ENCODE data around the gene PLEKHG5. TPM values are rescaled to one million over a fixed set of nuclear protein-coding genes. Genes with fewer than 3 reads are reported as not detected.
"Not testable (repeated sequence)": the region's sequence is repeated elsewhere in the genome, so short reads cannot be mapped to it uniquely, and the experiment has no call there.

Gene PLEKHG5
- total RNA-seq, 2 donors from 2014 or later = 11.6 to 21.4 TPM

GRCh38 chr1:6440198-6441126 is 51.0 kb downstream of the PLEKHG5 start:
- Histone ChIP-seq H3K4me3 (no peak overlapping the region), H3K36me3 (no peaks in the 10 kb centered on the region), H3K9me3 (no peaks in the 10 kb centered on the region), H3K27me3 (replicated peaks; ENCODE audit: insufficient read depth) (no peaks in the 10 kb centered on the region), H3K27ac (no peak overlapping the region), H3K4me1 (replicated peaks) (no peaks in the 10 kb centered on the region)
- intact Hi-C loops (cut with DNase I) = no loop called here
- DNase-seq (ENCODE audit: low spot score) = peak; percentile 58
- TF ChIP-seq CTCF (IDR thresholded peaks at IDR 0.05) (peak in 2 of 4 experiments; percentile 12 to 26), POLR2A (IDR thresholded peaks at IDR 0.05) (no peak)
- WGBS = 13% methylated on average over 49 of the region's 101 CpGs

GRCh38 chr1:6438047-6438525 is 53.4 kb downstream of the PLEKHG5 start:
- Histone ChIP-seq H3K4me3 (no peak overlapping the region), H3K9me3 (no peaks in the 10 kb centered on the region), H3K36me3 (no peaks in the 10 kb centered on the region), H3K27ac (no peak overlapping the region), H3K27me3 (replicated peaks; ENCODE audit: insufficient read depth) (no peaks in the 10 kb centered on the region), H3K4me1 (replicated peaks) (no peaks in the 10 kb centered on the region)
- peak; percentile 54 for DNase-seq (ENCODE audit: low spot score)
- TF ChIP-seq POLR2AphosphoS5 (IDR thresholded peaks at IDR 0.05) (no peak), CTCF (IDR thresholded peaks at IDR 0.05) (peak; percentile 88 to 92 (median 90))
- intact Hi-C loops (cut with DNase I) = loop anchor here (2.0 kb wide), 1 partner anchor 191 kb away; no protein-coding TSS in a partner anchor
- WGBS = 23% methylated on average over 5 of the region's 5 CpGs

- intact Hi-C loops (cut with DNase I); H3K9me3 ChIP-seq; H3K4me1 ChIP-seq (replicated peaks); H3K27me3 ChIP-seq (replicated peaks; ENCODE audit: insufficient read depth); H3K36me3 ChIP-seq; H3K27ac ChIP-seq; DNase-seq (ENCODE audit: low spot score); H3K4me3 ChIP-seq: not testable (repeated sequence)
- WGBS = 61% methylated on average over 22 of the region's 22 CpGs
- peak in 1 of 4 experiments; percentile 24 for TF ChIP-seq CTCF (IDR thresholded peaks at IDR 0.05)
These were observed 54.3 kb downstream of the PLEKHG5 start for GRCh38 chr1:6437012-6437700.

GRCh38 chr1:6436277-6436676 is 55.2 kb downstream of the PLEKHG5 start:
- H3K36me3 ChIP-seq; DNase-seq (ENCODE audit: low spot score); H3K27me3 ChIP-seq (replicated peaks; ENCODE audit: insufficient read depth); intact Hi-C loops (cut with DNase I); H3K9me3 ChIP-seq; H3K27ac ChIP-seq; H3K4me1 ChIP-seq (replicated peaks); H3K4me3 ChIP-seq: not testable (repeated sequence)
- WGBS = 83% methylated on average over 3 of the region's 3 CpGs

- TF ChIP-seq CTCF (IDR thresholded peaks at IDR 0.05) (no peak), POLR2AphosphoS5 (IDR thresholded peaks at IDR 0.05) (no peak), POLR2A (IDR thresholded peaks at IDR 0.05) (no peak)
- intact Hi-C loops (cut with DNase I) = no loop called here
- Histone ChIP-seq H3K9me3 (no peaks in the 10 kb centered on the region), H3K4me1 (replicated peaks) (no peaks in the 10 kb centered on the region), H3K4me3 (no peak overlapping the region), H3K27me3 (replicated peaks; ENCODE audit: insufficient read depth) (no peaks in the 10 kb centered on the region), H3K36me3 (no peaks in the 10 kb centered on the region), H3K27ac (no peak overlapping the region)
- WGBS = 71% methylated on average over 3 of the region's 3 CpGs
- DNase-seq (ENCODE audit: low spot score) = no peak
These were observed 55.9 kb downstream of the PLEKHG5 start for GRCh38 chr1:6435547-6435946.

Data from prostate gland (tissue), 2 donors.